GM12801 (cell line): ENCODE results near the gene RECQL.

ENCODE experiments used
- TF ChIP-seq, protein P1 (sequence below): IDR thresholded peaks from one replicate; pipeline ENCODE4 v1.5.1; 2011; ENCODE audit warnings: control low read depth; ENCODE audit not compliant: insufficient read length; ENCODE audit errors: extremely low read depth

RECQL gene

DNA sequence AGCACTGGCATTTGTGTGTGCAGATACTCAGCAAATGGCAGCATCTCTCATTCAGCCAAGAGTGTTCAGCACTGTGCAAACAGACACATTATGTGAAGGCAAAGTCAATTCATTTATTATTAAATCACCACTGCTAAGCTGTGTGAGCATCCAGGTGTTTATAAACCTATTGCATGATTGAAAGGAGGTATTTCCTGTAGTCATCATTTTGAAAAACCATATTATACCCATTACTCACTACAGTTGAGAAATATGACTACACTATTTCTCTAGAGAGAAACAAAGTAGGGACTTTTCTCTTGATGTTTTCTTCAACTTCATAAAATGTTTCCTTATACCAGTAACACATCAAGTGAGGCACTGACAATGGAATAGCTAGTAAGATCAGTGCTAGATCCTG lies 38.4 kb upstream of the RECQL start:
- TF ChIP-seq, protein P1, sequence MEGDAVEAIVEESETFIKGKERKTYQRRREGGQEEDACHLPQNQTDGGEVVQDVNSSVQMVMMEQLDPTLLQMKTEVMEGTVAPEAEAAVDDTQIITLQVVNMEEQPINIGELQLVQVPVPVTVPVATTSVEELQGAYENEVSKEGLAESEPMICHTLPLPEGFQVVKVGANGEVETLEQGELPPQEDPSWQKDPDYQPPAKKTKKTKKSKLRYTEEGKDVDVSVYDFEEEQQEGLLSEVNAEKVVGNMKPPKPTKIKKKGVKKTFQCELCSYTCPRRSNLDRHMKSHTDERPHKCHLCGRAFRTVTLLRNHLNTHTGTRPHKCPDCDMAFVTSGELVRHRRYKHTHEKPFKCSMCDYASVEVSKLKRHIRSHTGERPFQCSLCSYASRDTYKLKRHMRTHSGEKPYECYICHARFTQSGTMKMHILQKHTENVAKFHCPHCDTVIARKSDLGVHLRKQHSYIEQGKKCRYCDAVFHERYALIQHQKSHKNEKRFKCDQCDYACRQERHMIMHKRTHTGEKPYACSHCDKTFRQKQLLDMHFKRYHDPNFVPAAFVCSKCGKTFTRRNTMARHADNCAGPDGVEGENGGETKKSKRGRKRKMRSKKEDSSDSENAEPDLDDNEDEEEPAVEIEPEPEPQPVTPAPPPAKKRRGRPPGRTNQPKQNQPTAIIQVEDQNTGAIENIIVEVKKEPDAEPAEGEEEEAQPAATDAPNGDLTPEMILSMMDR = no peak

DNA sequence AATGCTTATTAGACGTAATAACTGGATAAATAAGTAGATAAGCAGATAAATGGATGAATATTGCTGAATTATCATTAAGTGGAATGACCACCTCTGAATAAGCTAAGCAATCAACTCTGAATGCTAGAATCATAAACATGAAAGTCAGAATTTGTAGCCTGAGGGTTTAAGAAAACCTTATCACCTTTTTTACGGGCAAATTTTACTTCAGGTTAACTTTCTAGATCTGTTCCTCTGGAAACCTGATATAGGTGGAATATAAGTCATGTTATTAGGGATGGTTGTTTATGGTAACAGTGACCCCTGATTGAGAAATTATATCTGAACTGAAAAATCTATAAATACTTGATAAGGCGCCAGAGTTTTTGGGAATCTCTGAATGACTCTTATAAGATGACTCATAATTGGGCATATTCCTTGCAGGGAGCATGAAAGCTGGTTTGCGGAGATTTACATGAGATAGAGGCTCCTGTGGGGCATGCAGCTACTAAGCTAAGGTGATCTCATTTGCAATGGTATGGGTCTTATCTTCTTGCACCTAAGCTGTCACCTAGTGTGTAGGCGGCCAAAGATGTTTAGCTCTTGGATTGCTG lies 36.7 kb upstream of the RECQL start:
- TF ChIP-seq, protein P1 = no peak

DNA sequence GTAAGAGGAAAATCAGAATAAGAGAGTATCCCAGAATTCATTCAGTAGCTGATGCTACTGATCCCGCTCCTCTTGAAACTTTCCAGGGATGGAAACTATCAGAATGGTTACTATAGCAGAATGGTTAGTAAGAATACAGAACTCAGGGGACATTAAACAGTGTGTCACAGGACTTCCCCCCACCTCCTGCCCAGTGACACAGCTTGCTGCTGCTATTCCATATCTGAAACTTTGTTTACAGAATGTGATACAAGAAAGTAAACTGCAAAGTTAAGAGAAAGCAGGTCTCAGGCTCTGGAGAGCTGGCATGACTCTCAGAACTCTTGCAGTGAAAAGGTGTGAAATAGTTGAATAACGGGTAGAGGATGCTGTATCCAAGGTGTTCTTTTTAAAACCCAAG lies 28.0 kb upstream of the RECQL start:
- TF ChIP-seq, protein P1 = no peak

DNA sequence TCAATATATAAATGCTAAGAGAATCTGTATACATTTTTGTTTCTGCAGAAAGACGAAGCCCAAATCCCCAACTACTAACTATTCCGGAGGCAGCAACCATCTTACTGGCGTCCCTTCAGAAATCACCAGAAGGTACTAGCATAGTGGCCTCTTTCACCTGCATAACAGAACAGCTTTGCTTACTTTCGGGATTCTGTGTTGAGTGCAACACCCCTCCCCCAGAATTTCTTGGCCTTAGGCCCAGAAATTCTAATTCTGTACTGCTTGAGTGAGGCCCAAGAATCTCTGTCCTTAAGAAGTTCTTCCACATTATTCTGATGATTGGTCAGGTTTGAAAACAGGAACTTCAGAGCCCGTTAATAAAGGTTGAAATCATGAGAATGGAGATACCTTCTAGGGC lies 27.5 kb upstream of the RECQL start:
- TF ChIP-seq, protein P1 = no peak

DNA sequence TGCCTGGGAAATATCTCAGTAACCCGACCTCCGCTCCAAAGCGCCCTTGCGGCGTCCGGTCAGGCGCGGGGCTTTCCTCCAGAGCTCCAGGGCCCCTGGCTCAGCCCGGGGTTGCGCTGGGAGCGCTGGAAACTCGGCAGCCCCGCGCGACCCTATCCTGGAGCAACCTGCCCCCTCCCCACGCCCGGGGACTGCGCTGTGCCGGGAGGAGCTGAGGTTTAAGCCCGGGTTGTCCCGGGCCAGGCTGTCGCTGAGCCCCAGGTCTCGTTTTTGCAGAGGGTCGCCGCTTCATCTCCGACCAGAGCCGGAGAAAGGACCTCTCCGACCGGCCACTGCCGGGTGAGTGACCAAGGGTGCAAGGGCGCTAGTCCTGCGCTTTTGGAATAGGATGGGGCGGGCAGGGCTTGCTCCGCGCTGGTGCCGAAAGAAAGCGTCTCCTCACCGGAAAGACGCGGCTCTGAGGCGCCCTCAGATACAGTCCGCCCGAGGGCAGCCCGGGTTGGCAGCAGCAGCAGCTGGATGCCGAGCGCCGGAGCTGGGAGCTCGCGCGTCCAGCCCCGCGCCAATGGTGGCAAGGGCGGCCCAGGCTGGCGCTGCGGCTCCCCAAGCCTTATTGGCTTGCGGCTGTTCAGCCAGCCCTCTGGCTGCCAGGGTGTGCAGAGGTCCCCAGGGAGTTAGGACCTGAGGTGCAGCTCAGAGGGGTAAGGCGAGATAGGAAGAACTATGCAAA lies 26.2 kb upstream of the RECQL start:
- TF ChIP-seq, protein P1 = no peak

DNA sequence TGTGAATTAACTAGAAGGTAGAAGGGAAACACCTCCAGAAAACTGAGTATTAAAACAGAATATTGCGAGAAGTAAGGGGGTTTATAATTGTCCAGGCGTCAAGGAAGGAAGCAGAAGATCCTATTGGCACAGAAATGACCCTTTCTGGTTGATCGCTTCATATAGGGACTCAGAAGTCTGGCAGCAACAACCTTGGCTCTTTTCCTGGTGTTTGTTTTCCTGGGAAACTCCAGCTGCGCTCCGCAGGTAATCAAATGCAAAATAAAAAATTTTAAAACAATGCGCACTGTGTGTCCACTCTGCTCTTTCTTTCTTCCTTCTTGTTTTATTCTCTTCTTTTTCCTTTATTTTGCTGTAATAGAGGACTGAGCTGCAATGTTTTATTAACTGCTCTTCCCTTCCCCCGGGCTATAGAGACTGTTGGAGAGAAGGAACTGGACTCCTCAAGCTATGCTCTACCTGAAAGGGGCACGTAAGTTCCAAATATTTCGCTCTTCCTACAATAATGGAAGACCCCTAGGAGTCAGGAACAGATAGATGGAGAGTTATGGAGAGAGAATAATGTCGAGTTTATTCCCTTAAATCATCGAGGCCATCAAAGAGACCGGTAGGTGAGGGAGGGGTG lies 25.4 kb upstream of the RECQL start:
- TF ChIP-seq, protein P1 = no peak

DNA sequence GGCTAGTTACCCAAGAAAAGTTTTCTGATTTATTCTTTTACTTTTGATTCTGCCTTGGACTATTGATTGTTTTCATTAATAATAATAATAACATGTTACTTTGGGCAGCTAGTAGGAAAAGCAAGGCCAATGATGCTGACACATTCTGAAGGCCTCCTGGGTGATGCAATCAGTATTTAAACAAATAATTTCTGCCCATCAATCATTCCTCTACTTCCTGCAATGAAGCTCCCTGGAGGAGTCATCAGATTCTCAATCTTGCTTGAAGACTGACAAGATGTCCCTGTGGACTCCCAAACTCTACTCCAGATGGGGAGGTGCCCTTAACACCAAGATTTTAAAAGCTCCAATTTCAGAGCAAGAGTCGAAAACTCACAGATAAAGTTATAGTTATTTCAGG lies 24.6 kb upstream of the RECQL start, which contains the start of gene SPX:
Gene SPX, plus strand, starts transcription at position 244 of the 400 bp plus-strand sequence. CDS start 177 bp downstream, outside the sequence.
- TF ChIP-seq, protein P1 = no peak
